ENCODE measurements around the gene ADCY3.

- no peak for TF ChIP-seq ZFX (IDR thresholded peaks at IDR 0.05)
- no peak for TF ChIP-seq EZH2 (IDR thresholded peaks at IDR 0.05)
- no peak for TF ChIP-seq POLR2AphosphoS5 (IDR thresholded peaks at IDR 0.05; ENCODE audit: low read depth, low read length)
- TF ChIP-seq CTCF (IDR thresholded peaks at IDR 0.05 in 2 of 3, conservative IDR thresholded peaks at IDR 0.05 in 1 of 3; ENCODE audit: borderline replicate concordance in 1 of 3, insufficient read depth in 1 of 3, low read depth in 2 of 3, low read length in 2 of 3), result no peak
- no peak for TF ChIP-seq EZH2phosphoT487 (IDR thresholded peaks at IDR 0.05; ENCODE audit: borderline replicate concordance)
- no peak for TF ChIP-seq POLR2A (IDR thresholded peaks at IDR 0.05; ENCODE audit: borderline replicate concordance, extremely low read depth, insufficient read depth, insufficient read length)
- no peak for TF ChIP-seq TCF7L2 (IDR thresholded peaks at IDR 0.05; ENCODE audit: borderline replicate concordance, extremely low read depth, insufficient read depth, insufficient read length)
- no peak for TF ChIP-seq MAX (IDR thresholded peaks at IDR 0.05)
- no peak for TF ChIP-seq ATF3 (IDR thresholded peaks at IDR 0.05)
Observed at GRCh38 chr2:24836206-24836605, 83.8 kb downstream of the ADCY3 start.

All from HCT116 (cell line).